ENCODE data around the gene DENND2A. TPM values are rescaled to one million over a fixed set of nuclear protein-coding genes. Genes with fewer than 3 reads are reported as not detected.
A peak's percentile ranks its signal among the peaks of the same experiment; 100 is the strongest.
"Not testable (repeated sequence)": the region's sequence is repeated elsewhere in the genome, so short reads cannot be mapped to it uniquely, and the experiment has no call there.

The DENND2A gene
- total RNA-seq, 1 donor from 2014 or later, result 10.8 TPM

DNA sequence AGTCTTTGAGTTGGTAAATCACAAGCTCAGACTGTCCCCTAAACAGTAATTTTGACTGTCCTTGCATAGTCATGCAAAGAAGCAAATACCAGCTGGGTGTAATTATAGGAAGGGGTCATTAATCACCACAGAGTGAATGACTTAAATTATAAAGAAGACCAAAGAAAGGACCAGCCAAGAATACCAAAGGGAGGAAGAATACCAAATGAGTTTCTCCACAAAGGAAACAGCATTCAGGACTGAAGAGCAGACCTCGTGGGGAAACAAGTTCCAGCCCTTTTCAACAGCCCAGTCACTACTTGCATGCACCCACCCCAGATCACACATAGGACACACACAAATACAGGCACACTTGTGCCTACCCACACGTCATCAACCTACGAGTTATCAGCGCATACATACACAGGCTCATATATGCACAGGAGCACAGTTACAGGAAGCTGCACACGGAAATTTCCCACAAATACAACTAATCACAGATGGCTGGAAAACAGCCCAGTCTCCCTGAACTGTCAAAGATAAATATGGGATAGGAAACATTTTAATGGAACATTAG lies 77.6 kb downstream of the DENND2A start:
- no peak overlapping the region for H3K4me3 ChIP-seq
- H3K36me3 ChIP-seq, result peaks cover 54% of the 10 kb centered on the region
- H3K9me3 ChIP-seq (replicated peaks), result no peaks in the 10 kb centered on the region
- no peak overlapping the region for H3K27ac ChIP-seq (replicated peaks)
- TF ChIP-seq, protein P1, sequence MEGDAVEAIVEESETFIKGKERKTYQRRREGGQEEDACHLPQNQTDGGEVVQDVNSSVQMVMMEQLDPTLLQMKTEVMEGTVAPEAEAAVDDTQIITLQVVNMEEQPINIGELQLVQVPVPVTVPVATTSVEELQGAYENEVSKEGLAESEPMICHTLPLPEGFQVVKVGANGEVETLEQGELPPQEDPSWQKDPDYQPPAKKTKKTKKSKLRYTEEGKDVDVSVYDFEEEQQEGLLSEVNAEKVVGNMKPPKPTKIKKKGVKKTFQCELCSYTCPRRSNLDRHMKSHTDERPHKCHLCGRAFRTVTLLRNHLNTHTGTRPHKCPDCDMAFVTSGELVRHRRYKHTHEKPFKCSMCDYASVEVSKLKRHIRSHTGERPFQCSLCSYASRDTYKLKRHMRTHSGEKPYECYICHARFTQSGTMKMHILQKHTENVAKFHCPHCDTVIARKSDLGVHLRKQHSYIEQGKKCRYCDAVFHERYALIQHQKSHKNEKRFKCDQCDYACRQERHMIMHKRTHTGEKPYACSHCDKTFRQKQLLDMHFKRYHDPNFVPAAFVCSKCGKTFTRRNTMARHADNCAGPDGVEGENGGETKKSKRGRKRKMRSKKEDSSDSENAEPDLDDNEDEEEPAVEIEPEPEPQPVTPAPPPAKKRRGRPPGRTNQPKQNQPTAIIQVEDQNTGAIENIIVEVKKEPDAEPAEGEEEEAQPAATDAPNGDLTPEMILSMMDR (IDR thresholded peaks at IDR 0.05; ENCODE audit: borderline replicate concordance), result no peak
- intact Hi-C loops (cut with micrococcal nuclease), result no loop called here
- DNase-seq, result no peak
- peaks cover 24% of the 10 kb centered on the region for H3K4me1 ChIP-seq
- no peaks in the 10 kb centered on the region for H3K27me3 ChIP-seq (ENCODE audit: low read depth)

- no peak for DNase-seq
- no peak overlapping the region for H3K27ac ChIP-seq (replicated peaks)
Measured at GRCh38 chr7:140559410-140559809, 81.2 kb downstream of the DENND2A start.

GRCh38 chr7:140557809-140558518 lies 82.6 kb downstream of the DENND2A start:
- Histone ChIP-seq H3K9me3 (replicated peaks) (no peaks in the 10 kb centered on the region), H3K4me1 (no peaks in the 10 kb centered on the region), H3K4me3 (no peak overlapping the region), H3K27ac (replicated peaks) (no peak overlapping the region), H3K27me3 (ENCODE audit: low read depth) (no peaks in the 10 kb centered on the region), H3K36me3 (peaks cover 57% of the 10 kb centered on the region)
- TF ChIP-seq, protein P1 (IDR thresholded peaks at IDR 0.05; ENCODE audit: borderline replicate concordance), result no peak
- no peak for DNase-seq
- intact Hi-C loops (cut with micrococcal nuclease), result no loop called here

More at GRCh38 chr7:140559410-140559809, 81.2 kb downstream of the DENND2A start:
- Histone ChIP-seq H3K9me3 (replicated peaks) (no peaks in the 10 kb centered on the region), H3K27me3 (ENCODE audit: low read depth) (no peaks in the 10 kb centered on the region), H3K36me3 (peaks cover 63% of the 10 kb centered on the region), H3K4me1 (no peaks in the 10 kb centered on the region), H3K4me3 (no peak overlapping the region)
- intact Hi-C loops (cut with micrococcal nuclease), result no loop called here
- TF ChIP-seq, protein P1 (IDR thresholded peaks at IDR 0.05; ENCODE audit: borderline replicate concordance), result no peak

- Histone ChIP-seq H3K27ac (replicated peaks) (no peak overlapping the region), H3K4me1 (peaks cover 4% of the 10 kb centered on the region), H3K27me3 (ENCODE audit: low read depth) (no peaks in the 10 kb centered on the region), H3K4me3 (no peak overlapping the region), H3K36me3 (peaks cover 49% of the 10 kb centered on the region), H3K9me3 (replicated peaks) (no peaks in the 10 kb centered on the region)
- intact Hi-C loops (cut with micrococcal nuclease), result no loop called here
- TF ChIP-seq, protein P1 (IDR thresholded peaks at IDR 0.05; ENCODE audit: borderline replicate concordance), result no peak
- DNase-seq, result no peak
Measured at GRCh38 chr7:140557069-140557468, 83.5 kb downstream of the DENND2A start.

DNA sequence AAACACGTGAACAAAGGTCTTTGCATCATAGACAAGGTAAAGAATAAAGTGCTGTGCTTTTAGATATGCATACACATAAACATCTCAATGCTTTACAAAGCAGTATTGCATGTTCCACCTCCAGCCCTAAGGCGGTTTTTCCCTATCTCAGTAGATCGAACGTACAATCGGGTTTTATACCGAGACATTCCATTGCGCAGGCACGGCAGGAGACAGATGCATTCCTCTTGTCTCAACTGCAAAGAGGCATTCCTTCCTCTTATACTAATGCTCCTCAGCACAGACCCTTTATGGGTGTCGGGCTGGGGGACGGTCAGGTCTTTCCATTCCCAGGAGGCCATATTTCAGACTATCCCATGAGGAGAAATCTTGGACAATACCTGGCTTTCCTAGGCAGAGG lies 87.4 kb downstream of the DENND2A start:
- H3K9me3 ChIP-seq (replicated peaks); H3K27me3 ChIP-seq (ENCODE audit: low read depth); H3K4me3 ChIP-seq; H3K27ac ChIP-seq (replicated peaks); intact Hi-C loops (cut with micrococcal nuclease); DNase-seq: not testable (repeated sequence)
- peaks cover 25% of the 10 kb centered on the region for H3K36me3 ChIP-seq
- H3K4me1 ChIP-seq, result peaks cover 12% of the 10 kb centered on the region

- TF ChIP-seq, protein P1 (IDR thresholded peaks at IDR 0.05; ENCODE audit: borderline replicate concordance), result no peak
- peaks cover 19% of the 10 kb centered on the region for H3K36me3 ChIP-seq
- peak overlapping the region; percentile 36 for H3K27ac ChIP-seq (replicated peaks)
- no peak for DNase-seq
- no peaks in the 10 kb centered on the region for H3K9me3 ChIP-seq (replicated peaks)
- H3K4me3 ChIP-seq, result no peak overlapping the region
- intact Hi-C loops (cut with micrococcal nuclease), result no loop called here
- peaks cover 12% of the 10 kb centered on the region for H3K4me1 ChIP-seq
- no peaks in the 10 kb centered on the region for H3K27me3 ChIP-seq (ENCODE audit: low read depth)
Measured at GRCh38 chr7:140552240-140552679, 88.4 kb downstream of the DENND2A start.

Measured in left ventricle myocardium inferior (tissue), 1 donor.